GM18858 (cell line): ENCODE data around the gene TADA2A.
"Not testable (repeated sequence)": the region's sequence is repeated elsewhere in the genome, so short reads cannot be mapped to it uniquely, and the experiment has no call there.

ENCODE experiments used
- ATAC-seq: cut with Tn5 transposase; IDR thresholded peaks from one replicate; pipeline ENCODE4 v1.9.1; 2021; ENCODE audit not compliant: unreplicated experiment

The TADA2A gene

DNA sequence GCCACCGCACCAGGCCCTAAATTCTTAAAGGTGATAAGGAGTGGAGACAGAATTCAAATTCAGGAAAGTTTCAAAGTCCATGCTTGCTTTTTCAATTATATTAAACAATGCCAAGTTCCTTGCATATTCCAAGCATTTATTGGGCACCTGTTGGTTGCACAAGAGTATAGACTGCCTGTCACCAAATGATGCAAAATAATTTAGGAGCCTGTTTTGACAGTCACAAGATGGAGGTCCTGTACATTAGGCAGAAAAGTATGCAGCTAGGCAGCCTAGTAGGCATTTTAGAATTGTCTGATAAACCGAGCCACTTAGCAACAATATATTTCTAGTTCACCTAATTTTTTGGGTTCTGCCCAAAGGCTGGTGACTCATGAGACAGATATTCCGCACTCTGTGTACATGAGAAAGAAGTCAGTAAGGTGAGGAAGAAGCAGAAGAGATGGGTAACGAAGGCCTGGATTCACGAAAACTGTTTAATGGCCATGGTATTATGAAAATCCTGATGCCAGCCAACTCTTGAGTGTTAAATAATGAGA, 7.4 kb upstream of the TADA2A start:
- ATAC-seq, result no peak

DNA sequence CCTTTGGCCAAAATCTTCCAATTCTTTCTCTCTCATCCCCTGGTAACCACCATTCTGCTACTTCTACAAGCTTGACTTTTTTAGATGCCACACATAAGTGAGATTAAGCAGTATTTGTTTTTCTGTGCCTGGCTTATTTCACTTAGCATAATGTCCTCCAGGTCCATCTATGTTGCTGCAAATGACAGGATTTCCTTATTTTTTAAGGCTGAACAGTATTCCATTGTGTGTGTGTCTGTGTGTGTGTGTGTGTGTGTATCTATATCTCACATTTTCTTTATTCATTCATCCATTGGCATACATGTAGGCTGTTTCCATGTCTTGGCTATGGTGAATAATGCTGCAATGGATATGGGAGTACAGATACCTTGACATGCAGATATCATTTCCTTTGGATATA, 6.2 kb upstream of the TADA2A start:
- ATAC-seq, result no peak

DNA sequence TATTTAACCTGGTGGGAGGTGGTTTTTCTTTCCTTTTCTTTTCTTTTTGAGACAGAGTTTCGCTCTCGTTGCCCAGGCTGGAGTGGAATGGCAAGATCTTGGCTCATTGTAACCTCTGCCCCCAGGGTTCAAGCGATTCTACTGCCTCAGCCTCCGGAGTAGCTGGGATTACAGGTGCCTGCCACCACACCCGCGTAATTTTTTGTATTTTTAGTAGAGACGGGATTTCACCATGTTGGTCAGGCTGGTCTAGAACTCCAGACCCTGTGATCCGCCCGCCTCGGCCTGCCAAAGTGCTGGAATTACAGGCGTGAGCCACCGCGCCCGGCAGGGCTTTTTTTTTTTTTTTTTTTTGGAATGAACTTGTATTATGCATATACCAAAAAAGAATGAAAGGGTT, 1.2 kb upstream of the TADA2A start:
- ATAC-seq, result not testable (repeated sequence)

DNA sequence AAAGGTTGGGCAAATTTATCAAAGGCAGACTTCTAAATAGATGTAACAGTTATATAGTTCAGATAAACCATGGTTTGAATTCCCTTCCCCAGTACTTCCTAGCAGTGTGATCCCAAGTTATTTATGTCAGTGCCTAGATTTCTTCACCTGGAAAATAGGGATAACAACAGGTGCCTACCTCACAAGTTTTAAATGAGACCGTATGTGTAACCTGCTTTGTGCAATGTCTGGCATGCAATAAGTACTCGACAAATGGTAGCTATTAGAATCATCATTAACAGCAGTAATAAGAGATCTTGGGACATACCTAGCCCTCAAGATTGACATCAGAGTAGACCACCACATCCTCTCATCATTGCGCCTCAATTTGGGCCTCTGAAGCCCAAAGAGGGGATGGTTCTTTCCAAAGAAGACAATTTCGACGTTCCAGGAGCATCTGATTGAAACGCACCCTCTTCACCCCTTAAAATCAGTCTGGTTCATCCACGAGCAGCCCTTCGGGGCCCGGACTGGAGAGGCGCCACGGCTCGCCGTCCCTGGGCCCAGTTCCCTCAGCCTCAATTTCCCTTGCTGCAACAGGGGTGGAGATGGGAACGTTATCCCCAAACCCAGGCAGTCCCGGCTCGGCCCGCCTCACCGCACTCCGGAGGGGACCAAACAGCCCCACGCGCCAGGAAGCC, 591 bp upstream of the TADA2A start:
- ATAC-seq, result no peak

DNA sequence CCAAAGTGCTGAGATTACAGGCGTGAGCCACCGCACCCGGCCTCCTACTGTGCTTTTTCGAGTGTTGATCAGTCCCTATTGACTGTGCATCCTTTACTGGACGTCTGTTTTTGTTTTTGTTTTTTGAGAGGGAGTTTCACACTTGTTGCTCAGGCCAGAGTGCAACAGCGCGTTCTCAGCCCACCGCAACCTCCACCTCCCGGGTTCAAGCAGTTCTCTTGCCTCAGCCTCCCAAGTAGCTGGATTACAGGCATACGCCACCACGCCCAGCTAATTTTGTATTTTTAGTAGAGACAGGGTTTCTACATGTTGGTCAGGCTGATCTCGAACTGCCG, 1.4 kb downstream of the TADA2A start:
- ATAC-seq, result not testable (repeated sequence)

DNA sequence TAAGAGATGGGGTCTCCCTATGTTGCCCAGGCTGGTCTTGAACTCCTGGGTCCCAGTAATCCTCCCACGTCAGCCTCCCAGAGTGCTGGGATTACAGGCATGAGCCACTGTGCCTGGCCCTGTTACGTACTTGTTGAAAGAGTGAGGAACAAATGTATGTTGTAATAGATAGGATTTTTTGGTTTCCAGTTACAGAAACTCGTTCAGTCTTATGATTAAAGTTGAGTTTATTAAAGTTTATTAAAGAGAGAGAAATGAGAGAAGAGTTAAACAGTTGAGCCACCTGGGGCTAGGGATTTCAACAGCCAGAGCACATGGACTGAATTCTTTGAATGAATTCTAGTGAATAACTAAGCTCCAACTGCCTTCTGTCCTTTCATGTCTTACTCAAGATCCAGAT, 3.7 kb downstream of the TADA2A start:
- ATAC-seq, result no peak

DNA sequence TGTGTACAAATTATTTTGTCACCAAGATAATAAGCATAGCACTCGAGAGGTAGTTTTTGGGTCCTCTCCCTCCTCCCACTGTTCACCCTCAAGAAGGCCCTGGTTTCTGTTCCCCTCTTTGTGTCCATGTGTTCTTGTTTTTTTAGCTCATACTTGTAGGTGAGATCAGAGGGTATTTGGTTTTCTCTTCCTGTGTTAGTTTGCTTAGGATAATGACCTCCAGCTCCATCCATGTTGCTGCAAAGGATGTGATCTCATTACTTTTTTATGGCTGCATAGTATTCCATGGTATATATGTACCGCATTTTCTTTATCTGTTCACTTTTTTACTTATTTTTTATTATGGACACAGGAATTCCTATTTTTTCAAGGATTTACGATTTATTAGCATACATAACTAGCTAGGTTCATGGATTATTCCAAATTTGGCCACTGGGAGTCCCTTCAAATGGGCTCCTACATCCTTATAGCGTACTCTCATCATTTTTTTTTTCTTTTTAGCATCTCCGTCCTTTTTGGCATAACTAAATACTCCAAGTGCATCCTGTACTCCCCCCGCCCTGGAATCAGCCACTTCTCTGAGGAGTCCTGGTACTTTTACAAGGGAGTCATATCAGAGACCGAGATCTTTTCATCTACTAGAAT, 7.3 kb downstream of the TADA2A start:
- no peak for ATAC-seq

DNA sequence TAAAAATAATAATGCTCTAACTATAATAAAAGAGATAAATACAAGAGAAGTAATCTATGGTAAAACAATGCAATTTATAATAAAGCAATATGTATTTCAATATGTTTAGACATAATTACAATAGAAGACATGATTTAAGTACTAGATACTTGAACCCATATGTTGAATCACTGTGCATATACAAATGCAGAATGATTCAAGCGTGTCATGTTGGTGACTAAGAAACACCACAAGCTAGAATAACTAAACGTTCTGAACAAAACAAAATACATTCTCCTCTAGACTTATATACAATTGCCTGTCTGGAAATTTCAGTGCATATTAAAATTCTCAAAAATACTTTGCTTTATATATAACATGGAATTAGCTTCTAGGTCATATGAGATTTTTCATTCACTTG, 11.2 kb downstream of the TADA2A start:
- ATAC-seq, result no peak

DNA sequence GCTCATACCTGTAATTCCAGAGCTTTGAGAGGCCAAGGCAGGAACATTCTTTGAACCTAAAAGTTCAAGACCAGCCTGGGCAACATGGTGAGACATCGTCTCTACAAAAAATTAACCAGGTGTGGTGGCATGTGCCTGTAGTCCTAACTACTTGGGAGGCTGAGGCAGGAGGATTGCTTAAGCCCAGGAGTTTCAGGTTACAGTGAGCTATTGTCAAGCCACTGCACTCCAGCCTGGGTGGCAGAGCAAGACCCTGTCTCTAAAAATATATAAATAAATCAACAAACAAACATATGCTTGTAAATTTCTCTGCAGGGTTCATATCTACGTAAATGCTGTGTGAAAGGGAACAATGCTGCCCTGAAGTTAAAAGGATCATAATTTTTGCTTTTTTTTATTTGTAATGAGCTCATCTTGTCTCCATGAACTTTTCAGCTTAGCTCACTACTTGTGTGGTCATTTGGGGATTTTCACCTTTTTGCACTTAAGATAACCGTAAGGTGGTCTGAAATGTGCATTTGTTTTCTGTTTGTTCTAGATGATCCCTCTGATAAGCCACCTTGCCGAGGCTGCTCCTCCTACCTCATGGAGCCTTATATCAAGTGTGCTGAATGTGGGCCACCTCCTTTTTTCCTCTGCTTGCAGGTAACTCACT, 16.4 kb downstream of the TADA2A start:
- no peak for ATAC-seq

DNA sequence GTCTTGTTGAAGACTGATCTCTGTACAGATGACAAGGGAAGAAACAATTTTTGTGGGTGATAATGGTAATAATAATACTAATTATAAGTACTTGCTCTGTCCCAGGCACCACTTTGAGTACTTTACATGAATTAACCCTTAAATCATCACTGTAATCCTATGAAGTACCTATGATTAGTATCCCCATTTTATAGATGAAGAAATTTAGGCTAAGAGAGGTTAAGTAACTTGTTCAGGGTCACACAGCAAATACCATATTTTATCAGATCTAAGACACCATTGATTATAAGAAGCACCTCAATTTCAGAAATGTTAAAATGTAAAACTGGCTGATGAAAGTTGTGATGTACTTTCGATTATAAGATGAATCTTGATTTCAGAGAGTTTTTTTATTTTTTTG, 18.6 kb downstream of the TADA2A start:
- ATAC-seq, result no peak

DNA sequence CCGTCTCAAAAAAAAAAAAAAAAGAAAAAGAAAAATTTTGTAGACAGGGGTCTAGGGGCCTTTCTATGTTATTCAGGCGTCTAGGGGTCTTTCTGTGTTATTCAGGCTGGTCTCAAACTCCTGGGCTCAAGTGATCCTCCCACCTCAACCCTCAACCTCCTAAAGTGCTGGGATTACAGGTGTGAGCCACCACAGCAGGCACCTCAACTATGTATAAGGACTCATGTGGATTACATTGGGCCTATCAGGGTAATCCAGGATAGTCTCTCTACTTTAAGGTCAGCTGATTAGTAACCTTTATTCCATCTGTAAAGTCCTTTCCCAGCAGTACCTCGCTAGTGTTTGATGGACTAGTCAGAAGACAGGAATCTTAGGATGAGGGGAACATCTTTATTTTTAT, 22.4 kb downstream of the TADA2A start:
- ATAC-seq, result no peak

DNA sequence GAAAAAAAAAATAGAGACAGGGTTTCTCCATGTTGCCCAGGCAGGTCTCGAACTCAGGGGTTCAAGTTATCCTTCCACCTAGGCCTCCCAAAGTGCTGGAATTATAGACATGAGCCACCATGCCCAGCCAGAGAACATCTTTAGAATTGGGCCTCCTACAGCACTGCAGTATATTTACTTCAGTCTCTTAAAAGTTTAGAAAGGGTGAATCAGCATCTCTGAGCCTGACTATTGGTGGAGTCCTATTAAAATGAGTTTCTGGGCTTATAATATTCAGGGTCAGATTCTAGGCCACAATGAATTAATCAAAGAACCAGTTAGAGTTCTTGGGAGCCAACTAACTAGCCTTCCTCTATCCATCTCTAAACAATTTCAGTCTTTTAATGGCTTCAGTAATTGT, 22.8 kb downstream of the TADA2A start:
- ATAC-seq, result no peak

DNA sequence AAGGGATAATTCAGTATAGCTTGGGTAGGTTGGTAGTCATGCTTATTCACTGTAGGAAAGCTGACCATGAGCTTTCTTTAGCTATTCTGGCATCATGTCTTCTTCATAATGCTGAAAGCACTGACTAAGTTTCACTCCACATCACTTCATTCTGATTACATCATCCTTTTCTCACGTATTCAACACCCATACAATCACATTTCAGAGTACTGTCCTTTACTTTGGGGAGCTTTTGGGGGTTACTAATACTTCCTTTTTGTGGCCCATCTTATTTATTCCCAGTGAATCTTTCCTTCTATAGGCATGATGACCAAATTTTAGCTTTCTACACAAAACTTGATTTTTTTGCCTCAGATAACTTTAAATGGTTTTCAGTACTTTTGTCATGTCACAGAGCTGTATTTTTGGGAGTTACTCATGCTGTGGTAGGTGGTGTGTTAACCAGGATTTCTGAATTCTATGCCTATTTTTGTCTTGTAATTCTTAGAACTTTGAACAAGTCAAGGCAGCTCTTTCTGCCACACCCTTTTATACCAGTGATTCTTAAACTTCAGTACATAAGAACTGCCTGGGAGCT, 23.5 kb downstream of the TADA2A start:
- no peak for ATAC-seq

DNA sequence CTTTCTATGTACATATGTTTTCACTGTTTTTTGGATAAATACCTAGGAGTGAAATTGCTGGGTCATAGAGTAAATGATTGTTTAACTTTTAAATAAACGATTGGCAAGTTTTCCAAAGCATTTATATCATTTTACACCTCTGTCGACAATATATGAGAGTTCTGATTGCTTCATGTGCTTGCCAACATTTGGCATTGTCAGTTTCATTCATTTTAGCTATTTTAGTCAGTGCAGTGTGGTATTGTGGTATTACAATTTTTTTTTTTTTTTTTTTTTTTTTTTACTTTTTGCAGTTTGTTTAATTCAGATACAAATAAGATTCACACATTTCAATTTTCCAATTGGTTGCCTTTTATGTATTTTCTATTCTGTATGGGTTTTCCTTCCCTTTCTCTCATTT, 26.0 kb downstream of the TADA2A start:
- ATAC-seq, result no peak

DNA sequence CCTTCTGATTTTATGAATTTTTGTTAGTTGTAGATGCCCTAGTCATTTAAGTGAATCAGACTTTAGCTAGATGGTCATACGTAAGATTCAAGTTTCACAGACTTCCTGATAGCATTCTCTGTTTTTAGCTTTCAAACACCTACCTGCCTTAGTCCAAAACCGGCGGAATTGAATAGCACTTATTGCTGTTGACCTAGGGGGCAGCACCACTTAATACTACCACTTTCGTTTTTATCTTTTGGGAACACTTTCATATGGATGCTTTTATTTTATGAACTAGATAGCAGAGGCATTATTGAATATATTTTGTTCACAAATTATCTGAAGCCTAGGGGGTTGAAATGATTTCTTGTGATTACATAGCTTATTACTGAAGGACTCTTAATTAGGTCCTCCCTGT, 31.5 kb downstream of the TADA2A start:
- ATAC-seq, result no peak

DNA sequence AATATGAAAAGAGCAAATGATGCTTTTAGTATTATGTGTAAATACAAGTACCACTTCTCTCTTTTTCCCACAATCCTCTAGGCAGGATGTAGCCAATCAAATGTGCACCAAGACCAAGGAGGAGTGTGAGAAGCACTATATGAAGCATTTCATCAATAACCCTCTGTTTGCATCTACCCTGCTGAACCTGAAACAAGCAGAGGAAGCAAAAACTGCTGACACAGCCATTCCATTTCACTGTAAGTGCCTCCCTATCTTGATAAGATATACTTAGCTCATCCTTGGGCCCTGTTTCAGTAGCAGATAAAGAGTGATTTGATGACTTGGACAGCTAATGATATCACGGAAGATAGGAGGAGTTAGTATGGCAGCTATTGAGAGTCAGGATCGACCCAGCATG, 33.7 kb downstream of the TADA2A start:
- no peak for ATAC-seq

DNA sequence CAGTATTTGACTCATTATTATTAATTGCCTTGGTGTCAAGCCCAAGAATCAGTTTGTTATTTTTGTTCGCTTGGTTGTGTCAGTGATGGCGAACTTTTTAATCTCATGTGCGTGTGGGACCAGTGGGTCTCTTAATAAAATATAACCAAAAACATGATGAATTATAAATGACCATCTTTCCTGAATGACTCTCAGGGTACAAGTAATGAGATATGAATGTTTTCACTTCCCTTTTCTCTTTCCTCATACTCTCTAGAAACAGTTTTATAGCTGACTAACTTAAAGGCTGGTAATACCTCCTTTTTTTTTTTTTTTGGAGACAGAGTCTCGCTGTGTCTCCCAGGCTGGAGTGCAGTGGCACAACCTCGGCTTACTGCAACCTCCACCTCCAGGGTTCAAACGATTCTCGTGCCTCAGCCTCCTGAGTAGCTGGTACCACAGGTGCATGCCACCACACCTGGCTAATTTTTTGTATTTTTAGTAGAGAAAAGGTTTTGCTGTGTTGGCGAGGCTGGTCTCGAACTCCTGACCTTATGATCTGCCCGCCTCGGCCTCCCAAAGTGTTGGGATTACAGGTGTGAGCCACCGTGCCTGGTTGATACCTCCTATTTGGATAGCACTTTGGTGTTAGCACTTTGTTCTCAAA, 34.8 kb downstream of the TADA2A start:
- ATAC-seq, result not testable (repeated sequence)

DNA sequence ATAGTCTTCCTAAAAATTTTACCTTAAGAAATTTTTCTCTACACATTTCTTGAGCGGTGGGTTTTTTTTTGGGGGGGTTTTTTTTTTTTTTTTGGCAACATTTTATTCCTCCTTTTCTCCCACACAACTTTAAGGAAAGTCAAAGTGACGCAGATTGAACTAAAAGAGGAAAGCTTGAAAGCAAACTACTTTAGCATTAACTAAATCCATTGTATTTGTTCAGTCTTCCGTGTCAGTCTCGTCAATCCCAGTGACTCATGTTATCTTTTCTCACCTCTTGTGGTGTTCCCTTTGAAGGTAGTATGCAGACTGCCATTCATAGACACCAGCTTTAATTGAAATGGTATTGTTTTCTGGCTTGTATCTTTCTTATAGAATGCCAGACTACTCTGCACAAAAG, 39.3 kb downstream of the TADA2A start:
- ATAC-seq, result no peak

DNA sequence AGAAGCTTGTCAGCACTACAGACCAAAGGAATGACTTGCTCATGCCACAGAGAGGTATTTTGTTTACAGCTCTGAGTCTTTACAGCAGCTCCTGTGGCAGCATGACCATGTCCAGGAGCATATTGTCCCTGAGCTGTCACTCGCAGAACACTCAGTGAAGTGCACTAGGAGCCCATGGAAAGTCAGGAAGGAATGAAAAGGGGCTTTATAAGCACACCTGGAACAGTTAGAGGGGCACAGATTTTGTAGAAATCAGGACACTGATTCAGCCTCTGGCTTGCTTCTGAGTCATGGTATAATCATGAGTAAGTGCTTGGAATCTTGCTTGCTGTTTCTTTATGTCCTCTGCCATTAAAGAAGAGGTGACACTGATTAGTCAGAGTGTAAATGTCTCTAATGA, 41.0 kb downstream of the TADA2A start:
- ATAC-seq, result no peak

DNA sequence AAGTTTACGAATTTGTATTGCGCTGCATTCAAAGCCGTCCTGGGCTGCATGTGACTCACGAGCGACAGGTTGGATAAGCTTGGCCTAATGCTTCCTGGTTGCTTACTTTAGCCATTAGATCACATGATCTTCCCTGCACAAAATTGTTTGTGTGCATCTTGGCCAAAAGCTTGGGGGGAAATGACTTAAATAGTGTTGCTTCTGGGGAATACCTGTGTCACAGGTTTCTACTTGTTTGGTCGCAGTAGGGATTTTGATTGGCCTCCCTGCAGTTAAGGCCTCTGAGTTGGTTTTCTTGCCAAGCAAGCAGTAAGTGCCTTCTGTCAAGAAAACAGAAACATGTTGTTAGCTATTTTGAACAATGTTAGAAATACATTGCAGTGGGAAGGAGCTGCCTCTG, 43.4 kb downstream of the TADA2A start:
- no peak for ATAC-seq

DNA sequence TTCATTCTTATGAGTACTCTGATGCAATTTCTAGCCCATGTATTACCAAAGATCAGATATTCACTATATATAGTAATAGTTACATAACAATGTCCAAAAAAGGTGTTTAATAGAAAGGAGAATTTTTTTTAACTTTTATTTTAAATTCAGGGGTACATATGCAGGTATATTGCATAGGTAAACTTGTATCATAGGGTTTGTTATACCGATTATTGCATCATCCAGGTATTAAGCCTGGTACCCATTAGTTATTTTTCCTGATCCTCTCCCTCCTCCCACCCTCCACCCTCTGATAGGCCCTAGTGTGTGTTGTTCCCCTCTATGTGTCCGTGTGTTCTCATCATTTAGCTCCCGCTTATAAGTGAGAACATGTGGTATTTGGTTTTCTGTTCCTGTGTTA, 51.1 kb downstream of the TADA2A start:
- not testable (repeated sequence) for ATAC-seq

DNA sequence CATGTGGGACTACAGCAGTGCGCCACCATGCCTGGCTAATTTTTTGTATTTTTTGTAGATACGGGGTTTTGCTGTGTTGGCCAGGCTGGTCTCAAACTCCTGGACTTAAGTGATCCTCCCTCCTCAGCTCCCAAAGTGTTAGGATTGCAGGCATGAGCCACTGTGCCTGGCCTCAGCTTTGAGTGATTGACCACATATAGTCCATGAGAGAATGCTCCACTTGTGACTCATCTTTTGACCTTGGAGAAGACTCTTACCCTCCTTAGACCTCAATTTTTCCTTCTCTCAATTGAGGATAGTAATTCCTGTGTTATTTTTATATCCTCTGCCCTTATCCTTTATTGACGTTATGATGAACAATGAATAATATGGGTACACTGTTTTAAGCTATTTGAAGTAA, 52.1 kb downstream of the TADA2A start:
- ATAC-seq, result no peak
